Adipose tissue (tissue), 3 donors: ENCODE measurements around the gene ANKRD52. TPM values are rescaled to one million over a fixed set of nuclear protein-coding genes. Genes with fewer than 3 reads are reported as not detected.
"Not testable (repeated sequence)": the region's sequence is repeated elsewhere in the genome, so short reads cannot be mapped to it uniquely, and the experiment has no call there.

Experiments used
- H3K27ac ChIP-seq: one replicate; pipeline ENCODE4 v1.5.1; 2013; ENCODE audit warnings: low read depth, low read length
- WGBS, 3 donors: extraction: QIAGEN DNeasy Blood & Tissue Kit; methylation state at CpG; one replicate each; pipeline ENCODE4 v1.1.7; 2013; 5-methylcytosine and 5-hydroxymethylcytosine counted together
- polyA plus RNA-seq, 3 donors: library from polyadenylated mRNA; stranded (reverse); fragments of 200-250 nt; gene quantifications; one replicate each; pipeline ENCODE4 v1.2.3, GENCODE V29; 2013
- donor health status: healthy with polysubstance abuse.
- donor health status: Bipolar disorder and iron deficiency.
- donor health status: healthy.

The ANKRD52 gene
- polyA plus RNA-seq, 3 donors, result 5.6 to 9.9 (median 9.7) TPM

- peak overlapping the region; percentile 88 for H3K27ac ChIP-seq
- 5 to 7% (median 5%) methylated on average over 4 of the region's 4 CpGs for WGBS, 3 donors
Measured at GRCh38 chr12:56222531-56222895, 35.7 kb downstream of the ANKRD52 start.

GRCh38 chr12:56221757-56222530, 36.2 kb downstream of the ANKRD52 start, which contains the start of gene RNF41:
Gene RNF41, minus strand, starts transcription at chr12:56221922. Its CDS starts 7,875 bp downstream, at chr12:56214047.
- 1% methylated on average over 41 to 42 of the region's 42 CpGs for WGBS, 3 donors
- H3K27ac ChIP-seq, result peak within 1 kb of the TSS; percentile 88

- WGBS, 3 donors, result 0% methylated on average over 20 to 21 of the region's 21 CpGs
- H3K27ac ChIP-seq, result peak overlapping the region; percentile 30
Measured at GRCh38 chr12:56221232-56221756, 36.9 kb downstream of the ANKRD52 start.

DNA sequence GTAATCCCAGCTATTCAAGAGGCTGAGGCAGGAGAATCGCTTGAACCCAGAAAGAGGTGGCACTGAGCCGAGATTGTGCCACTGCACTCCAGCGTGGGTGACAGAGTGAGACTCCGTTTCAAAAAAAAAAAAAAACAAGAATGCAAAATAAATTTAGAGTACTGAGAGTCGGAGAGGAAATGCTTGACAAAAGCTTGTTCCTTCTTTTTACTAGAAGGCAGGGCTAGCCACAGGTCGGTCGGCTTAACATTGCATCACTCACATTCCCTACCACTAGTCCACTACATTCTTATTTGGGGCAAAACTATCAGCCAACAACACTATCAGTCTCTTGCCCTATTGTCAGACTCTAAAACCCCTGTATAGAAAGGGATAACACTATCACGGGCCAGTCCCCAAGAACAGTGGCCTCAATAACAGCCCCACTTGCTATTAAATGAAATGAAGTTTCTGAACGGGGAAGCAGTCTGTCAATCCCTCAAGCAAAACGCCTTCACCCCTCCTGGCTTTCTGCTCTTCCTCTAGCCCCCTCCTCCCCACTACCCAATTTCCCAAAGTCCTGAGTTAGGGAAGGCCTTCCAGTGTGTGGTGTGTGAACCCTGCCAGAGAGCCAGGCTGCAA, 37.5 kb downstream of the ANKRD52 start:
- H3K27ac ChIP-seq, result peak overlapping the region; percentile 30
- WGBS, 3 donors, result 2 to 5% (median 4%) methylated on average over 10 of the region's 10 CpGs

DNA sequence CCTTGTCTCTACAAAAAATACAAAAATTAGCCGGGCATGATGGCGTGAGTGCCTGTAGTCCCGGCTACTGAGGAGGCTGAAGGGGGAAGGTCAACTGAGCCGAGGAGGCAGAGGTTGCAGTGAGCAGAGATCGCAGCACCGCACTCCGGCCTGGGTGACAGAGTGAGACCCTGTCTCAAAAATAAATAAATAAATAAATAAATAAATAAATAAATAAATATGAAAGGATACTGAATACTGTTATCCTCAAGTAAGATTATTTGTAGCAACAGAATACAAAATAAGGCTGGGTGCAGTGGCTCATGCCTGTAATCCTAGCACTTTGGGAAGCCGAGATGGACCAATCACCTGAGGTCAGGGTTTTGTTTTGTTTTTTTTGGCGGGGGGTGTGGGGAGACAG, 38.3 kb downstream of the ANKRD52 start:
- WGBS, 3 donors, result 85 to 93% (median 91%) methylated on average over 9 of the region's 9 CpGs
- H3K27ac ChIP-seq, result no peak overlapping the region

DNA sequence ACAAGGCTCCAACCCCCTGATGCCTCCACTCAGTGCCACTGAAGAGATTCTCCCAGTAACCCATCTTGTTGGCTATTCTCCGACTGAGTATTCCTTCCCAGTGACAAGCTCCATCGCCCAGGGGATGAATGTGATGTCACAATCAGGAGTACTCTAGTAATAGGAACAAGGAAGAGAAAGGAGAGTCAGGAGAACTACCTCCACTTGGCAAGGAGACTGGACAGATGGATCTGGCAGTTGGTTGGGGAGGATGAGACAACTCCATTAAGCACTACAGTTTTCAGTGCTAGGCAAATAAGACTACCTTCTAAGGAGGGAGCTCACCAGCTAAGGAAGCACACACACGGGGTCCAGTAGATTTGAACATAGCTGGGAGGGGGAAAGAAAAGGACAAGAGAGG, 41.7 kb downstream of the ANKRD52 start:
- 77 to 81% (median 80%) methylated on average over 3 of the region's 3 CpGs for WGBS, 3 donors
- H3K27ac ChIP-seq, result no peak overlapping the region

GRCh38 chr12:56213878-56214277, 44.3 kb downstream of the ANKRD52 start:
- 68 to 87% (median 87%) methylated on average over 5 of the region's 5 CpGs for WGBS, 3 donors
- H3K27ac ChIP-seq, result no peak overlapping the region

DNA sequence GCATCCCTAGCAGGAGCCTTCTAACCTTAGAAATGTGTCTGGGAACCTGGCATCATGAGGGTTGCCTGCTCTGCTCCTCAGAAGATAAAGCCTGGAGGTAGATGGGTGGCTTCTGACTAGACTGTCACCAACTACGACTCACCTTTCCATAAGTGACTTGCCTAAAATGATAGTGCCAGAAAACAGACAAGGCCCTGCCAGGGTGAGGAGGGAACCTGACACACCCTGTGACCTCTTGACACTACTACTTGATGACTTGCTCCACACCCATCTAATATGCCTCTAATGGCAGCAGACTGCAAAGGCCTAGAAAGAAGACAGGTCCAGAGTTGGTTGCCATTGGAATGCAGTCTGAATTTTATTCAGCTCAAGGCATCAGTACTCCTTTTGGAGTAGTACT, 45.8 kb downstream of the ANKRD52 start:
- no peak overlapping the region for H3K27ac ChIP-seq
- WGBS, 3 donors, result 85 to 90% (median 89%) methylated on average over 1 of the region's 1 CpG

- 87 to 91% (median 89%) methylated on average over 6 of the region's 6 CpGs for WGBS, 3 donors
- no peak overlapping the region for H3K27ac ChIP-seq
Measured at GRCh38 chr12:56208006-56208405, 50.2 kb downstream of the ANKRD52 start.

GRCh38 chr12:56206452-56207166, 51.6 kb downstream of the ANKRD52 start:
- H3K27ac ChIP-seq, result no peak overlapping the region
- 51 to 67% (median 61%) methylated on average over 14 of the region's 14 CpGs for WGBS, 3 donors

- H3K27ac ChIP-seq, result no peak overlapping the region
Measured at GRCh38 chr12:56205445-56205844, 52.7 kb downstream of the ANKRD52 start.

GRCh38 chr12:56204275-56204674, 53.9 kb downstream of the ANKRD52 start:
- H3K27ac ChIP-seq, result no peak overlapping the region

DNA sequence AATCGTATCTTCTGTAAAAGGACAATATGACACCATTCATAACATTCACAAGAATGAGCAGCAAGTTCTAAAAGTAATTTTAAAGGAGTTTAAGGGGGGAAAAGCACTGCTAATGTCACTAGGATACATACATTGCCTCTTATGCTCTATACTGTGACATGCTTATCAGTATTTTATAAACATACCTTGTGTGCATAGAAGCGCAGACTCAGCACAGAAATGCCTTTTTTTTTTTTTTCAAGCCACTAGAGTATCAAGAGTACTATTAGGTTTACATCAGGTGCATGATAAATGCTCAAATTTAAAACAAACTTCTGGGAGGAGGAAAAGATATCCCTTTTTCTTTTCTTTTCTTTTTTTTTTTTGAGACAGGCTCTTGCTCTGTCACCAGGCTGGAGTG, 55.3 kb downstream of the ANKRD52 start:
- H3K27ac ChIP-seq, result no peak overlapping the region
- WGBS, 3 donors, result 58 to 70% (median 65%) methylated on average over 2 of the region's 2 CpGs

DNA sequence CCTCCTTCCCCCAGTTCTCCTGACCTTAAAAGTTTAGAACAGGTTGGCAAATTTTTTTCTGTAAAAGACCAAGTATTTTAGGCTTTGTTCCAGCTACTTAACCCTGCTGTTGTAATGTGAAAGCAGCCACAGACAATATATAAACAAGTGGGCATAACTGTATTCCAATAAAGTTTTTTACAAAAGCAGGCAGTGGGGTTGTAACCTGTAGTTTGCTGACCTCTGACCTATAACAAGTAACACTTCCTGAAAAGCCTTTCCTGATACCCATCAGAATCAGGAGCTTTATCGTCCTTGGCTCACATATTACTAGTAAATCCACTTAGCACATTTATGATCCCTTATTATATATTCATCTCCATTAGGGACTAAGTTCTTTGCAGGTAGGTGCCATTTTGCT, 55.8 kb downstream of the ANKRD52 start:
- 40 to 65% (median 53%) methylated on average over 1 of the region's 1 CpG for WGBS, 3 donors
- H3K27ac ChIP-seq, result no peak overlapping the region

GRCh38 chr12:56198836-56199235, 59.3 kb downstream of the ANKRD52 start:
- H3K27ac ChIP-seq, result no peak overlapping the region
- WGBS, 3 donors, result 77 to 81% (median 78%) methylated on average over 1 of the region's 1 CpG

GRCh38 chr12:56197921-56198635, 60.1 kb downstream of the ANKRD52 start:
- WGBS, 3 donors, result 85 to 92% (median 91%) methylated on average over 9 of the region's 9 CpGs

DNA sequence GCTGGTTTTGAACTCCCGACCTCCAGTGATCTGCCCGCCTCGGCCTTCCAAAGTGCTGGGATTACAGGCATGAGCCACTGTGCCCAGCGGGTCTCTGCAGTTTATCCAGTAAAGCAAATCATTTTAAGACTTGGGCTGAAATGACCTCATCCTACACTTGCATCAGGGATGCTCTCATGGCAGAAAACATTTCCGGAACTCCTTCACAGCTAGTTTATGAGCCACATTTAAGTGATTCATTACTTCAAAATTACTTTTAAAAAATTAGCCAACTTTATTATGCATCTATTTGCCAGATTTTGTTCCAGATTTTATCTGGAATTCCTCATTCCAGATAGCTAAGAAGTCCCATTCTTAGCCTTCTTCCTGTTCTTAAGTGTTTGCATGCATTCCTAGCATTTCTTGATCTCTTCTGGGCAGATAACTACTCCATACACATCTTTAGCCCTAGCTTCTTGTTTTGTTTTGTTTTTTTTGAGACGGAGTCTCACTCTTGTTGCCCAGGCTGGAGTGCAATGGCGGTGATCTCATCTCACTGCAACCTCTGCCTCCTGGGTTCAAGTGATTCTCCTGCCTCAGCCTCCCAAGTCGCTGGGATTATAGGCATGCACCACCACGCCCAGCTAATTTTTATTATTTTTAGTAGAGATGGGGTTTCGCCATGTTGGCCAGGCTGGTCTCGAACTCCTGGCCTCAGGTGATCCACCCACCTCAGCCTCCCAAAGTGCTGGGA, 61.2 kb downstream of the ANKRD52 start:
- WGBS, 3 donors, result 60 to 81% (median 68%) methylated on average over 11 of the region's 11 CpGs
- H3K27ac ChIP-seq, result not testable (repeated sequence)

More at GRCh38 chr12:56197921-56198635, 60.1 kb downstream of the ANKRD52 start:
- no peak overlapping the region for H3K27ac ChIP-seq

- no peak overlapping the region for H3K27ac ChIP-seq
- WGBS, 3 donors, result 43 to 48% (median 43%) methylated on average over 1 of the region's 1 CpG
Measured at GRCh38 chr12:56193025-56193578, 65.1 kb downstream of the ANKRD52 start.
